ENCODE results near the gene SMYD3. TPM values are rescaled to one million over a fixed set of nuclear protein-coding genes. Genes with fewer than 3 reads are reported as not detected.

SMYD3 gene
- total RNA-seq, 1 experiment from 2014 or later: 44.5 TPM

DNA sequence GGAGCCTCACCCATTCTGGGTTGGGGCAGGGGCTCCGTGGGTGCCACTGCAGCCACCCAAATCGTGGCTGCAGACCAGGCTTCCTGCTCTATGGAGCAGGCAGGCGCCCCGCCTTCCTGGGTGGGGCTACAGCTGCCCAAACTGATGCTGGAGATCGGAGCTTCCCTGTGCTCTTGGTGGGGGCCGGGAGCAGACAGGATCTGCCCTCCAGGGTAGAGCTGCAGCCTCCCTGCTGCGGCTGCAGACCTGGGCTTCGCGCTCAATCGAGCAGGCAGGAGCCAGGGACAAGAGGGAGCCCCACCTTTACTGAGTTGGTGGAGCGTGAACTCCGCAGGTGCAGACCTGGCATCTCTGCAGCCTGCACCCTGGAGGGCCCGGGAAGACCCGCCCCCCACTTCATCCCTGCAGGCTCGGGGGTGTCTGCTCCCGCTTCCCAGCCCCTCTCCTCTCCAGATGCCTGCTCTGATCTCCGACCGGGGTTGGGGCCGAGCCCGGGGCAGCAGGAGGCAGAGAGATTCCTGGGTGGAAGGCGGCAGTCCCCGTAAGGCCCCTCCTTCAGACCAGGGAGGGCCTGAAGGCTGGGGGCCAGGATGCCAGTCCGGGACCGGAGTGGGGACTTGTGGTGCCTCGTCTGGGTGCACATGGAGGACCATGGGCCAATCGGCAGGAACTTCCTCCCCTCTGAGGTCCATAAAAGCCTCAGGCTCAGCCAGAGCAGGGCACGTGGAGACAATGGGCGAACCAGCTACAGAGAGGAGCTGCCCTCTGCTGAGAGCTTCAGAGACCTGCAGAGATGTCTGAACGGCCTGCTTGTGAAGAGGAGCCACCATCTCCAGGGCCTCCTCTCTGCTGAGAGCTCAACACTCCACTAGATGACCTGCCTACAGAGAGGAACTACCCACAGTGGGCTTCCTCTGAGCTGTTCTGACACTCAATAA is 359.3 kb downstream of the SMYD3 start:
- no peak for DNase-seq (ENCODE audit: low spot score)

DNA sequence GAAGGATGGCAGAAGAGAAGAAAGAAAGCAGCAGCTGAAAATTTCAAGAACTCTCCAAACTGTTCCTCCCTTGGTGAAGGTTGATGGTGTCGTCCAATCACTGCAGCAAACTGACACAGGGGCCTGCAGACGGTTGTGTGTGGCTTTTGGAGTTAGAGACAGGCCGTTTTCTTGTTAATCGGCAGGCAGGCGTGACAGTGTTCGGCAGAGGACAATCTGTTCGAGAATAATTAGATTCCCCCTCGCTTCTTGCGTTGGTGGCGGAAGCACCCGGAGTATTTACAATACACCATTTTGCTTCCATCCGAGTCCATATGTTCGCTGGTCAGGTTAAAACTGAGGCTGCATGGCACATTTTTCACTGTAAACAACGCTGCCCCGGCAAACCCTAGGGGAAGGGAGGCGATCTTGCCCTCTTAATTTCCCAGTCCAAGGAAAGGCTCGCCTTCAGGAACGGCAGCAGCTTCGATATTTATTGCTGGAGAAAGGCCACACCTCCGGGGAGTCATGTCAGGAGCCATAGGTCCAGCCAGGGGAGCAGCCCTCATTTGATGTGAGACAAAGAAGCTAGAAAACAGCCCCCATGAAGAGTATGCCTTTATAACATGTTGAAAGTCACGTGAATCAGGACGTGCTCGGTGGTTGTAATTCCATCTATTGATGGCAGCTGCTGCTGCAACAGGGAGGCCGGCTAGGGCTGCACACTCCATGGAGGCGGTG is 360.1 kb downstream of the SMYD3 start:
- no peak for DNase-seq (ENCODE audit: low spot score)

DNA sequence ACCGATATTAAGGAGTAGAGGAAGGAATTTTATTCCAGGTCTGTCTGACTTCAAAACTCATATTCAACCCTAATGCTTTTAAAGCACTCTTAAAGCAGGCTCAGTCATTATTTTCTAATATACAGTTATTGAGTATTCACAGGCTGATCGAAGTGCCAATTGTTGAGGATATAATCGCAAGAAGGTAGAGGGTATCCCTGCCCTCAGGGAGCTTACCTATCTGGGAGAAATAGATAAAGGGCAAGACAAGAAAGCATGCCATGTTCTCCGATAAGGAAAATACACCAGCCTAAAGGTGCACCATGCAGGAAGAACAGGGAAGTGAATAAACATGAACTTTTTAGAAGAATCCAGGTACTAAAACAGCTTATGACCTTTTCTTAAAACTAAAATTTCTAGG is 361.2 kb downstream of the SMYD3 start:
- no peak for DNase-seq (ENCODE audit: low spot score)

DNA sequence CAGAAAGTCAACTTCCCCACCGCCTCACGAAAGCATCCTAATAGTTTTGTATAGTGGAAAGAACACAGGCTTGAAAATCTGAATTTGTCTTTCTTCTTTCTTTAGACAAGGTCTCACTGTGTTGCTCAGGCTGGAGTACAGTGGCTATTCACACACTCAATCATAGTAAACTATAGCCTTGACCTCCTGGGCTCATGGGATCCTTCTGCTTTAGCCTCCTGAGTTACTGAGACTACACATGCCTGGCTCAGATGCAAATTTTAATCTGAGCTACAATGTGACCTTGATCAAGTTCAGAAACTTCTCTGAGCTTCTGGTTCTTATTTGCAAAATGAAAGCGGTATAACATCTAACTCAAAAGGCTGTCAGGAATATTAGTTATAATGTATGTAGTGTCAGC is 362.1 kb downstream of the SMYD3 start:
- no peak for DNase-seq (ENCODE audit: low spot score)

DNA sequence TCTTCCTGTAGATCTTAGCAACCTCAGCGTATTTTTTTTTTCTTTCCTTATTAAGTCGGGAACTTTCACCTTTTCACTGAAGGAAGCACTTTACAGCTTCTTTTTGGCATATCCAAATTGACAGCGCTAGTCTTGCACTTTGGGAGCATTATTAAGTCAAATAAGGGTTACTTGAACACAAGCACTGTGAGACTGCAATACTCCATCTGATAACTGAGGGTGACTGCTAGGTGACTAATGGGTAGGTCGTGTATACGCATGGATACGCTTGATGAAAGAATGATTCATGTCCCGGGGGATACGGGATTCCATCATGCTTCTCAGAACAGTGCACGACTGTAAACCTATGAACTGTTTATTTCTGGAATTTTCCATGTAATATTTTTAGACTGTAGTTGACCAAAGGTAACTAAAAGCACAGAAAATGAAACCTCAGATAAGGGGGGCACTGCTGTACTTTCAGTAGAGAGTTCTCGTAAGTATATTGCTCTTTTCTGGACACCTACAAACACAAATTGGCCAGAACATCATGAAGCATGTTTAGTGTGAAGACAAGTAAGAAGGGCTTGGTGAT is 364.7 kb downstream of the SMYD3 start:
- DNase-seq (ENCODE audit: low spot score): peak; percentile 93

DNA sequence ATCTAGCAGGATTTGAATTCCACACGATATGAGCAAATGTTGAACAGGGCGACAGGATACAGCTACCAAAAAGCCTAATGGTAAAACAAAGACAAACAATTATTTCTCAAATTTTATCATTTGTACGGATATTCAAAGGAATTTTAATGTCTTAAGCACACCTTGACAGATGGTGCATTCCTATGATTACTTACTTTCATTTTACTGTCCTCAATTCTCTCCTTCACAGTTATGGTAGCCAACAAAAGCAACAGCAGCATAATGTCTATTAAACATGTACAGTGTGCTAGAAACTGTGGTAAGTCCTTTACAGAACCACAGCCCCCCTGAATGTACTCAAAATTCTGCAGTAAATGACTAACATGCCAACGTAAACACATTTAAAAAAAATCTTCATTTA is 365.8 kb downstream of the SMYD3 start:
- DNase-seq (ENCODE audit: low spot score): no peak

DNA sequence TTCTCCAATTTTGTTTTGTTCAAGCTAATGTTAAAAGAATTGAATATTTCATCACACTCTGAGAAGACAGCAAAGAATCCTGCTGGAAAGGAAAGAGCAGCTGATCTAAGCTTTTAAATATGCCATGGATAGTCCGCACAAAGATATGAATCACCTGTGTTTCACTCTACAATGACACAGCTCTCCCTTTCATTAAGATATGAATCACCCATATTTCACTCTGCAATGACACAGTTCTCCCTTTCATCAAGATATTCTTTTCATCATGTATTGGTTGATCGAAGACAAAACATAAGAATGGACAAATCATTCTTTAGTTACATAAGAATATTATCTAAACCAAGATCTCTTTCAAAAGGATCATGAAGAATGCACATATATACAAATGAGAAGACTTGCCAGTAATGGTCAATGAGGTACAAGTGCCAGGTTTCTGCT is 367.3 kb downstream of the SMYD3 start:
- DNase-seq (ENCODE audit: low spot score): peak; percentile 90

DNA sequence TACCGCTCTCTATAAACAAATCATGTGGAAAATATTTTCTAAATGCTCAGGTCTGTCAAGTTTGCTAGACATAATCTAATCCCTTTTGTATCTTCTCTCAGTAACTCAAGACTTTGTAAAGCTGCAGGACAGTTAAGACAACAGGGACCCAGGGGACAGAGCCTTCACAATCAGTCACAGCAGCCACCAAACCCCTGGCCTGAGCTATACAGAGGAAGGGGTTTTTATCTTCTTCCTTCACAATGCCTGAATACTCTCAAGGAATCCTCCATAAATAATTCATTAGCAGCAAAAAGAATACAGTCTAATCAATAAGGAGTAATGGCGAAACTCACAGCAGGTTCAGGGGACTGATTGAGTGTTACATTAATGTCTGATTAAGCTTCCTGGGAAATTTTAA is 368.3 kb downstream of the SMYD3 start:
- no peak for DNase-seq (ENCODE audit: low spot score)

DNA sequence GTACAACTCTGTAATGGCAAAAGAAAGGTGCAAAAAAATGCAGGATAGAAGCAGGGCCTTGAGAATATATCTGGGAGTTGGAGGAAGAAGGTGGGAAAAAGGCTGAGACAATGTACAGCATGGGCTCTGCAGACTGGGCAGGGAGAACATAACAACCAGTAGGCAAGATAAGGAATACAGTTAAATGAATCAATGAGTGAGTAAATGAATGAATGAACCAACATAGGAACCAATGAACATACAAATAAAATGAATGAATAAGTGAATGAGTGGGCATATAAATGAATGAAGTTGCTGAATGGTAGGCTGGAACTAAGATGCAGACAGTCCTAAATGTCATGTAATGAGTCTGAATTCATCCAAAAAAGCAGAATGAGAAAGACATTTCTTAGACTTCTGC is 370.6 kb downstream of the SMYD3 start:
- no peak for DNase-seq (ENCODE audit: low spot score)

DNA sequence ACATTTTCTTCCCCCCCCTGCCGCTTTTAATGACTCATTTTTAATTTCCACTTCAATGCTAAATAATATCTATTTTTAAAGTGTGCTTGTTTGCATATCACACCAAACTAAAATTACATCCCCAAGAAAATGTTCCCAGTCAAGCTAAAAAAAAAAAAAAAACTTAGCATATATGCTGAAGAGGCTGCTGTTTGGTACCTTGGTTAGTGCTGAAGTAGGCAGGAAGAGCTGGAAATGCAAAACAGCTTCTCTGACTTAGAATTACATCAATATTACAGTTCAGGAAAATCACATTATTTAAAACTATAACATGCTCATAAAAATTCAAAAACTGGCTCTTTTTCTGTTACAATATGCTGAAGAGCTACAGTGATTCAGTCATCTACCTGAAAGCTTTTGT is 372.3 kb downstream of the SMYD3 start:
- DNase-seq (ENCODE audit: low spot score): no peak

DNA sequence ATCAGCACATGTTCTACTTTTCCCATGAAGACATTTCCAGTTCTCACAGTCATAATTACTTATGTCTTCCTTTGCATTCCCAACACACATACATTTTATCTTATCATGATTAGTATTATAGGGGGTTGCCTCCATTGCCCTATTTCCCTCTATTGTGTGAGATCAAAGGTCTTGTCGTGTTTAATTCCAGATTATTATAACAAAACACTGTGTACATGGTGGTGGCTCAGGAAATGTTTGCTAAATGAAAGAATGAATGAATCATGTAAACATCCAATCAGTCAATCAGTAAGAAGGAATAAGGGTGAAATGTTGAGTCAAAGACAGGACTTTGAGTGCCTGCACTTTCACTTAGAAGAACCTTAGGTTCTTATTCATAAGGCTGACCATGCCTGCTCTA is 376.0 kb downstream of the SMYD3 start:
- no peak for DNase-seq (ENCODE audit: low spot score)

DNA sequence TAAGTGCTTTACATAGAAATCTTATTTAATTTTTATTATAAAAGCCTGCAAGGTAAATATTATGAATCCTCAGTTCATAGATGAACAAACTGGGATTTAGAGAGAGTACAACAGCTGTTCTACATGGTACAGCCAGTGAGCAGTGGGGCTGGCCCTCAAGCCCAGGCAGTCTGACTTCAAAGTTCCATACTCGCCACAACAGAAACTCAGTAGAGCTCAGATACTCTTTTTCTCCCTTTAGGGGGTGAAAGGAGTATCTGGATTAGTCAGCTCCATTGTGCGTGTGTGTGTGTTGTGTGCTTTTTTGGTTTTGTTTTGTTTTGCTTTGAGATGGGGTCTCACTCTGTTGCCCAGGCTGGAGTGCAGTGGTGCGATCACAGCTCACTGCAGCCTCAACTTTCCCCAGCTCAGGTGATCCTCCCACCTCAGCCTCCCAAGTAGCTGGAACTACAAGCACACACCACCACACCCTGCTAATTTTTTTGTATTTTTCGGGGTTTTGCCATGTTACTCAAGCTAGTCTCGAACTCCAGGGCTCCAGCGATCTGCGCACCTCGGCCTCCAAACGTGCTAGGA is 378.5 kb downstream of the SMYD3 start:
- no peak for DNase-seq (ENCODE audit: low spot score)

DNA sequence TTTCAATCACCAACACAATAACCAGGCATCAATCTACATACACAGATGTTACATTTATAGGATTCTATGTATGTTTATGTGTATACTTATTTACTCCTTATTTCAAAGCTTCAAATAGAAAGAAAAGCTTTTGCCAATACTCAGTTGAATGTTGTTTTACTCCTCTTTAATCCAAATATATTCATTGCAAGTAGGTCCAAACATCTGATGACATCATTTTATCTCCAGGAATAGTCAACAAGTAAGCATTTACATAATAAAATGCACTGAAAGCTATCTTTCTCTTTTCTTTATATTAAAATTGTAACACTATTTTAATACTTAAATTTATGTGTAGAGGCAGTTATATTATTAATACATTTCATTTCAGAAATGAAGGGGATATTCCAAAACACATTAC is 380.5 kb downstream of the SMYD3 start:
- no peak for DNase-seq (ENCODE audit: low spot score)

DNA sequence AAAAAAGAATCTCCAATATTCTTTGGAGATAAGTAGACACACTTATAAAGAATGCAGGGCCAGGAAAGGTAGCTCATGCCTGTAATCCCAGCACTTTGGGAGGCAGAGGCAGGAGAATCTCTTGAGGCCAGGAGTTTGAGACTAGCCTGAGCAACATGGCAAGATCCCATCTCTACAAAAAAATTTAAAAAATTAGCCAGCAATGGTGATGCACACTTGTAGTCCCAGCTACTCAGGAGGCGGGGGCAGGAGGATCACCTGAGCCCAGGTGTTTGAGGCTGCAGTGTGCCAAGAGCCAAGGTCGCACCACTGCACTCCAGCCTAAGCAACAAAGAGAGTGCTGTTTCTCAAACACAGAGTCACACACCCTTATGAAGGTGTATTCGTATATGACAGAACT is 385.0 kb downstream of the SMYD3 start:
- no peak for DNase-seq (ENCODE audit: low spot score)

DNA sequence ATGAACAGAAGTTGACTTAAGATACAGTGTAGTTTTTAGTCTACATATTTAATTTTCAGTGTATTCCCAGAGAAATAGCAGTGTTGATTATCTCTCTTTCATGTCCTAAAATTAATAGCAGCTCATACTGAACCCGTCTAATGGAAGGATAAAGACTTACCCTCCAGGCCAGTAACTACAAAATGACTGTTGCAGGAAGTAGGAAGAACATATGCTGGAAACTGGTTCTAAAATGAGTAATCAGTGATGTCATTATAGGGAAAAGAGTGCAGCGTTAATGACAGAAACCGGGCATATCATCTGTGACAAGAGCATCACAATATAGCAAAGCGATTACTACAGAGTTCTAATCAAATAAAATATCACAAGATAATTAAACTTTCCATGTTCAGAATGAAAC is 385.5 kb downstream of the SMYD3 start:
- DNase-seq (ENCODE audit: low spot score): no peak

DNA sequence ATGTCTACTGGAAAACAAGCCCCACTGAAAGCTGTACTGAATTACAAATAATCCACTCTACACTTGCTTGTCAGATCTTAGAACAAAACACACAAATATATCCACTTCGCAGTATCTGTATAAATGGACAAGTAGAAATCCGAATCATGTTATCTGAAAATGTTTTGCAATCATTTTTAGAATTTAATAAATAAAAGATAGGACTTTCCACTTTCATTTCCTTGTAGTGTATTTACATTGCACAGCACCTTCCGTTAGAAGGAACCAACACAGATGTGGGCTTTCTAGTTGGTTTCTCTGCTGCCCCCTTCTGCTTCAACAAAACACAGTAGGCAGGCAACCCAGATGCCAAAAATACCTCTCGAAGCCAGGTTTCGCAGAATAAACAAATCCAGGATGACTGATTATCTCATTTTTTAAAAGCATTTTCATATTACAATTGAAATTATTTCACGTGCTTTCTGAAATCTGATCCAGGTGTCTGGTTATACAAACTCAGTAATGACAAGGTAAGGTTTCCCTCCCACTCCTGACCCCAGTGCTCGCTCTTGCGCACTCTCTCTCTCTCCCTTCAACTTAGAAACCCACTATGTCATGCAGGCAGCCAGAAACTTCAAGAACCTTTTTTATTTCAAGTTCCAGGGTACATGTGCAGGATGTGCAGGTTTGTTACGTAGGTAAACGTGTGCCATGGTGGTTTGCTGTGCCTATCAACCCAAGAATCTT is 389.9 kb downstream of the SMYD3 start:
- DNase-seq (ENCODE audit: low spot score): peak; percentile 61

DNA sequence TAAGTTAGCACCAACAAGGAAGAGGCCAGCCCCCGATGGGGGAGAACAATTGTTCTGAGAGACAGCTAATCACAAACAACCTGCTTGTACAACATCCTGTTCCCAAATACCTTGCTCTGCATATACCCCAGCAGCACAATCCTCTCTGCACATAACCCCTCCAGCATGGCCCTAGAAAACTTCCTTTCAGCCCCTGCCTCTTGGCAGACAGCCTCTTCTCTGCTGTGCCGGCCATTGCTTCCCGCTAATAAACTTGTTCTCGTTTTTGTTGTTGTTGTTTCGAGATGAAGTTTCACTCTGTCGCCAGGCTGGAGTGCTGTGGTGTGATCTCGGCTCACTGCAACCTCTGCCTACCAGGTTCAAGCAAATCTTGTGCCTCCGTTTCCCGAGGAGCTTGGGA is 392.7 kb downstream of the SMYD3 start:
- no peak for DNase-seq (ENCODE audit: low spot score)

DNA sequence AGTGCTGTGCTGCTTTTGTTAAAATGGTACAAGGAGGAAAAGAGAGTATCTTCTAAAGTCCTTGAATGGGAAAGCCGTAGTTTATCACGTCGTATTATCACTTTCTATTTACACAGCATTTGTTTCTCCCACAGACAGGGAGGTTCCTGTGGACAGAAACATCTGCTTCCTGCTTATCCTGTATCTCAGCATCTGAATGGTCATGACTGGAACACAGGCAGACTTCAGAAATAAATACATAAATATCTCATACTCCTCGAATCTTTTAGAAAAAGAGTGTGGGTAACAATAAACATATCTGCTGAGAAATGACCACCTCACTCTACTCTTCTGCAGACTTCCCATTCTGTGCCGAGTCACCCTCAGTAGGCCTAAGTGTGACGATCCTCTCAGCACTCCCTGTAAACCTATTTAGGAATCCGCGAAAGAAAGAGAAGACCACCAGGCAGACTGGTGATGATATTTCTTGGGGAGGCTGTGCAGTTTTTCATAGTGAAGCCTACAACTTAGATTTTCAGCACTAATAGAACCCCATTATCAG is 393.5 kb downstream of the SMYD3 start:
- no peak for DNase-seq (ENCODE audit: low spot score)

DNA sequence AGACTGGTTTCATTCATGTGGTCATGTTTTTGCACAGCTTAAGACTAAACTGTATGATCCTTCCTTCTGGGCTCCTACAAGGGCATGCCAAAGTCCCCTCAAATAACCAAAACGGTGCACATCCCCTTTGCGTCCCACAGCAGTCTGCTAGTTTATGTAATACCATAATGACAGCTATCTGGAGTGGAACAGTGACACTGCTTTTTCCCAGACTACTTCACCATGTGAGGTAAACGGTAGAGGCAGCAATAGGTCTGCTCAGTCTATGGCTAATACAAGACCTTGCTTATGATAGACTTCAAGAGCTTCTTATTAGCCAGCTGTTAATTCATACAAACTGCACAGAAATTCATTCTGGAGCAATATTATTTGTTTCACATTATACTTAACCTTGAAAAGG is 395.5 kb downstream of the SMYD3 start:
- no peak for DNase-seq (ENCODE audit: low spot score)

DNA sequence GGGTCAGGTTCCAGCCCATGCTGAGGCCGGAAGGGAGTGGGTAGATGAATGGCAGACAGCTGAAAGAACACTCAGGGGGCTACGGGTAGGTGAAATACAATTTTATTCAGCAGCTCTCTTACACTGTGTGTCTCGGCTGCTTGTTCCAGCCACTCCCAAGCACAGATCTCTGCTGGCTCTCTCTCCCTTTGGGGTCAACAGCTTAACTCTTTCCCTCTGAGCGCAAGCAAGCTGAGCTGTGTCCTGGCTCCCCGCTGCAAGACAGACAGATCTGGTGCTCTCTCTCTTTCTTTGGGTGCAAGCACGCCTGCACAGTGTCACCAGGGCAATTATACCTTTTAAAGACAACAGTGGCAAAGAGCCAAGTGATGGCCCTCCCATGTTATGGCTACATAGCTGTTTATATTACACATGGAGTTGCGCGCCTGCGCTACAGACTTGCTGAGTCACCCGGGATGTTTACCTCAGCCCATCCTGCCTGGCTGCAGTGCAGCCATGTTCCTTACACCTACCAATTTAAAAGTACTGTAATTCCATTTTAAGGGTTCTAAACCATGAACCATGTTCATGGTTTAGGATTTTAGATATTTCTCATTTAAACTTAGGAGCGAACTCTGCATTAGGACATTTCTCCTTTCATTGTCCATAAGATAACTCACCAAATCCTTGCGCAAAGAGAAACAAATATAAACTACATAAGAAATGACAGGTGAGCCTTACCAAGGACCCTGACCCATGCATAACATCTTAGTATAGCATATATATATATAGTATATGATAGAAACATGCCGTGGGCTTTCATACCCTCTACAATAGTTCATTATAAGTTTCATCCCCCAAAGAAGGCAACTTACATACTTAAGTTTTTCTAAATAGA is 396.5 kb downstream of the SMYD3 start:
- DNase-seq (ENCODE audit: low spot score): peak; percentile 38

Measured in A172 (cell line).